Measurements from ENCODE around the gene PDAP1.

Gene PDAP1

GRCh38 chr7:99452541-99452940 lies 44.1 kb upstream of the PDAP1 start:
- TF ChIP-seq CTCF (conservative IDR thresholded peaks at IDR 0.05; ENCODE audit: control insufficient read depth, insufficient read depth, low read depth, low read length), result no peak
- DNase-seq (ENCODE audit: low read depth), result no peak
- no peak overlapping the region for H3K4me3 ChIP-seq (ENCODE audit: control insufficient read depth, low read depth, low read length)

GRCh38 chr7:99451936-99452335 lies 43.5 kb upstream of the PDAP1 start:
- no peak for DNase-seq (ENCODE audit: low read depth)
- no peak overlapping the region for H3K4me3 ChIP-seq (ENCODE audit: control insufficient read depth, low read depth, low read length)
- TF ChIP-seq CTCF (conservative IDR thresholded peaks at IDR 0.05; ENCODE audit: control insufficient read depth, insufficient read depth, low read depth, low read length), result no peak

- no peak overlapping the region for H3K4me3 ChIP-seq (ENCODE audit: control insufficient read depth, low read depth, low read length)
- DNase-seq (ENCODE audit: low read depth), result no peak
- TF ChIP-seq CTCF (conservative IDR thresholded peaks at IDR 0.05; ENCODE audit: control insufficient read depth, insufficient read depth, low read depth, low read length), result no peak
These were observed 40.9 kb upstream of the PDAP1 start for GRCh38 chr7:99449326-99449725.

- H3K4me3 ChIP-seq (ENCODE audit: control insufficient read depth, low read depth, low read length), result no peak overlapping the region
- no peak for DNase-seq (ENCODE audit: low read depth)
- no peak for TF ChIP-seq CTCF (conservative IDR thresholded peaks at IDR 0.05; ENCODE audit: control insufficient read depth, insufficient read depth, low read depth, low read length)
These were observed 40.5 kb upstream of the PDAP1 start for GRCh38 chr7:99448855-99449254.

GRCh38 chr7:99447943-99448342 lies 39.5 kb upstream of the PDAP1 start:
- no peak overlapping the region for H3K4me3 ChIP-seq (ENCODE audit: control insufficient read depth, low read depth, low read length)
- TF ChIP-seq CTCF (conservative IDR thresholded peaks at IDR 0.05; ENCODE audit: control insufficient read depth, insufficient read depth, low read depth, low read length), result peak; percentile 22
- no peak for DNase-seq (ENCODE audit: low read depth)

GRCh38 chr7:99446096-99446495 lies 37.7 kb upstream of the PDAP1 start:
- no peak for DNase-seq (ENCODE audit: low read depth)
- H3K4me3 ChIP-seq (ENCODE audit: control insufficient read depth, low read depth, low read length), result no peak overlapping the region
- no peak for TF ChIP-seq CTCF (conservative IDR thresholded peaks at IDR 0.05; ENCODE audit: control insufficient read depth, insufficient read depth, low read depth, low read length)

- peak overlapping the region; percentile 77 for H3K4me3 ChIP-seq (ENCODE audit: control insufficient read depth, low read depth, low read length)
- peak; percentile 23 for DNase-seq (ENCODE audit: low read depth)
- TF ChIP-seq CTCF (conservative IDR thresholded peaks at IDR 0.05; ENCODE audit: control insufficient read depth, insufficient read depth, low read depth, low read length), result no peak
These were observed 31.8 kb upstream of the PDAP1 start for GRCh38 chr7:99440195-99440594.

All from fibroblast of mammary gland (primary cell).